Measurements from ENCODE around the gene ARHGAP15. TPM values are rescaled to one million over a fixed set of nuclear protein-coding genes. Genes with fewer than 3 reads are reported as not detected.

ARHGAP15 gene
- total RNA-seq, 1 donor from 2014 or later, result not detected

GRCh38 chr2:143473216-143473615, 344.0 kb downstream of the ARHGAP15 start:
- Mint-ChIP-seq H3K36me3 (ENCODE audit: unreplicated experiment) (no peaks in the 10 kb centered on the region), H3K4me3 (ENCODE audit: unreplicated experiment) (no peak overlapping the region), H3K27me3 (ENCODE audit: unreplicated experiment) (peaks cover 5% of the 10 kb centered on the region), H3K27ac (ENCODE audit: unreplicated experiment) (no peak overlapping the region), H3K9me3 (ENCODE audit: unreplicated experiment) (peaks cover 2% of the 10 kb centered on the region), H3K4me1 (ENCODE audit: low read depth, unreplicated experiment) (peaks cover 16% of the 10 kb centered on the region)
- no peak for DNase-seq
- TF ChIP-seq, protein P1, sequence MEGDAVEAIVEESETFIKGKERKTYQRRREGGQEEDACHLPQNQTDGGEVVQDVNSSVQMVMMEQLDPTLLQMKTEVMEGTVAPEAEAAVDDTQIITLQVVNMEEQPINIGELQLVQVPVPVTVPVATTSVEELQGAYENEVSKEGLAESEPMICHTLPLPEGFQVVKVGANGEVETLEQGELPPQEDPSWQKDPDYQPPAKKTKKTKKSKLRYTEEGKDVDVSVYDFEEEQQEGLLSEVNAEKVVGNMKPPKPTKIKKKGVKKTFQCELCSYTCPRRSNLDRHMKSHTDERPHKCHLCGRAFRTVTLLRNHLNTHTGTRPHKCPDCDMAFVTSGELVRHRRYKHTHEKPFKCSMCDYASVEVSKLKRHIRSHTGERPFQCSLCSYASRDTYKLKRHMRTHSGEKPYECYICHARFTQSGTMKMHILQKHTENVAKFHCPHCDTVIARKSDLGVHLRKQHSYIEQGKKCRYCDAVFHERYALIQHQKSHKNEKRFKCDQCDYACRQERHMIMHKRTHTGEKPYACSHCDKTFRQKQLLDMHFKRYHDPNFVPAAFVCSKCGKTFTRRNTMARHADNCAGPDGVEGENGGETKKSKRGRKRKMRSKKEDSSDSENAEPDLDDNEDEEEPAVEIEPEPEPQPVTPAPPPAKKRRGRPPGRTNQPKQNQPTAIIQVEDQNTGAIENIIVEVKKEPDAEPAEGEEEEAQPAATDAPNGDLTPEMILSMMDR (IDR thresholded peaks at IDR 0.05; ENCODE audit: partially characterized antibody, unreplicated experiment), result no peak

GRCh38 chr2:143473820-143474219, 344.6 kb downstream of the ARHGAP15 start:
- Mint-ChIP-seq H3K9me3 (ENCODE audit: unreplicated experiment) (peaks cover 2% of the 10 kb centered on the region), H3K36me3 (ENCODE audit: unreplicated experiment) (no peaks in the 10 kb centered on the region), H3K4me3 (ENCODE audit: unreplicated experiment) (no peak overlapping the region)

GRCh38 chr2:143474586-143474985, 345.4 kb downstream of the ARHGAP15 start:
- Mint-ChIP-seq H3K9me3 (ENCODE audit: unreplicated experiment) (peaks cover 2% of the 10 kb centered on the region), H3K27ac (ENCODE audit: unreplicated experiment) (no peak overlapping the region), H3K4me3 (ENCODE audit: unreplicated experiment) (no peak overlapping the region), H3K4me1 (ENCODE audit: low read depth, unreplicated experiment) (peaks cover 16% of the 10 kb centered on the region), H3K36me3 (ENCODE audit: unreplicated experiment) (no peaks in the 10 kb centered on the region), H3K27me3 (ENCODE audit: unreplicated experiment) (peaks cover 5% of the 10 kb centered on the region)
- no peak for DNase-seq
- TF ChIP-seq, protein P1 (IDR thresholded peaks at IDR 0.05; ENCODE audit: partially characterized antibody, unreplicated experiment), result no peak

More at GRCh38 chr2:143473820-143474219, 344.6 kb downstream of the ARHGAP15 start:
- H3K27ac Mint-ChIP-seq (ENCODE audit: unreplicated experiment), result no peak overlapping the region
- H3K4me1 Mint-ChIP-seq (ENCODE audit: low read depth, unreplicated experiment), result peaks cover 16% of the 10 kb centered on the region
- H3K27me3 Mint-ChIP-seq (ENCODE audit: unreplicated experiment), result peaks cover 5% of the 10 kb centered on the region
- TF ChIP-seq, protein P1 (IDR thresholded peaks at IDR 0.05; ENCODE audit: partially characterized antibody, unreplicated experiment), result no peak
- DNase-seq, result no peak

DNA sequence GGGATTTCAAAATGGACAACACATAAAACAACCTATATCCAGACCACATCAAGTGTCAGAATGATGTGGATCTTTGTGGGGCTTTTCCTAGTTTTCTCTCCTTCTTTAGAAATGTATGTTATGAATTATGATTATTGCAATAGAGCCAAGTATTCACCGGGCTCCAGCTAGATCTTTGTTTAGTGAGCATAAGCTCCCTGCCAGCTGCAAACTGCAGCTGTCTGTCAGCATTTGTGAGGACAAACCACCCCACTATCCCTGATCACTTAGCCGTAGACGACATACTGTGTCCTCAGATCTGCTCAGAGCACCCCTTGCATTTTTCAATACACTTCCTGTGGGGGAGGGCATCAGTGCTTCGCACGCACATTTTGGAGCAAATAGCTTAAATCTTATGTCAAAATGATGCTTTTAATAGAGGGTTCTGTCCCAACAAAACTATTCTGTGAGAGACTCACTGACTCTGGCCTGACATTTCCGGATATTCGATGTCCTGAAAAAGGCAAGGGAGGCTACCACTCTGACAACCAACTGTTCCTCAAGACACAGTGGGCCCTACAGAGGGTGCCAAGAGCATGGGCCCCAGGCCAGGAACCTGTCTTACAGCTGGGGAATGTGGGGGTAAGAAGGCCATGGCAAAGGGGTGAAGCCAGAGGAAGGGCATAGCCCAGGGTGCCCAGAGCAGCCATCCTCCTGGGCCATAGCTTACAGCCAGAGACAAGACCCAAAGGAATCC, 346.0 kb downstream of the ARHGAP15 start:
- no peak overlapping the region for H3K4me3 Mint-ChIP-seq (ENCODE audit: unreplicated experiment)
- DNase-seq, result no peak
- H3K36me3 Mint-ChIP-seq (ENCODE audit: unreplicated experiment), result no peaks in the 10 kb centered on the region
- TF ChIP-seq, protein P1 (IDR thresholded peaks at IDR 0.05; ENCODE audit: partially characterized antibody, unreplicated experiment), result no peak
- peaks cover 16% of the 10 kb centered on the region for H3K4me1 Mint-ChIP-seq (ENCODE audit: low read depth, unreplicated experiment)
- H3K27me3 Mint-ChIP-seq (ENCODE audit: unreplicated experiment), result peaks cover 5% of the 10 kb centered on the region
- no peak overlapping the region for H3K27ac Mint-ChIP-seq (ENCODE audit: unreplicated experiment)
- H3K9me3 Mint-ChIP-seq (ENCODE audit: unreplicated experiment), result peaks cover 2% of the 10 kb centered on the region

DNA sequence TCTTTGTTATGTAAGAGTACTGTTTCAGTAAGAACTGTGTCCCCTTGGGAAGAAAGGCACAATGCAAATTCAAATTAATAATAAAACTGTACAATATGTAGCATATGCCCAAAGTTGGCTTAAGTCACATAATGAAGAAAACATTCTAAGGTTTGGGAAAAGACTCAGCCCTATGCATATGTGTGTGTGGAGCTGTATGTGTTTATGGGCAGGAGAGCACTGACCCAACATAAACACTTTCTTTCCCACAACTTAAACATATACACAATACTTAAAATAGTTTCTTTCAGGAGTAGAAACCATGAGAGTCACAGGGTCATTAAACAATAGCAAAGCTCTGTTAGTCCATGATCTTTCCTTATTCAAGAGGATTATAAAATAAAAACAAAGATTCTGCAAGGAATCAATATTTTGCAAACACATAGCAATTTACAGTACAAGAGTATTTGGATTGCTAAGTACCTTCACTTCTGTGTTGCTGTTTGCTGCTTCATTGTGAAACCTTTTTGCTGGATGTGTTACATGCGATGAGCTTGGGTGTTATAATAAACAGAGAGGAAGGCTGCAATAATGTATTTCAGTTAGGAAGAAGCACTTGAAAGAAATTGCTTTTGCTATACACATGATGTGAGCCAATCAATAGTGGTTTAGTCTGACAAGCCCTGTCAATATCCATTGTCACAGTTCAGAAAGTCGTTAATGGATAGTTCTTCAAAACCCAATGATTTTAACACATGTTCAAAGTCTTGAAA, 347.3 kb downstream of the ARHGAP15 start:
- TF ChIP-seq, protein P1 (IDR thresholded peaks at IDR 0.05; ENCODE audit: partially characterized antibody, unreplicated experiment), result no peak
- no peak overlapping the region for H3K27ac Mint-ChIP-seq (ENCODE audit: unreplicated experiment)
- H3K4me1 Mint-ChIP-seq (ENCODE audit: low read depth, unreplicated experiment), result peaks cover 16% of the 10 kb centered on the region
- DNase-seq, result no peak
- H3K27me3 Mint-ChIP-seq (ENCODE audit: unreplicated experiment), result peaks cover 5% of the 10 kb centered on the region
- no peak overlapping the region for H3K4me3 Mint-ChIP-seq (ENCODE audit: unreplicated experiment)
- H3K9me3 Mint-ChIP-seq (ENCODE audit: unreplicated experiment), result peaks cover 2% of the 10 kb centered on the region
- H3K36me3 Mint-ChIP-seq (ENCODE audit: unreplicated experiment), result no peaks in the 10 kb centered on the region

Measured in glutamatergic neuron (in vitro differentiated cells).